ENCODE results near the gene MBLAC1. TPM values are rescaled to one million over a fixed set of nuclear protein-coding genes. Genes with fewer than 3 reads are reported as not detected.
A peak's percentile ranks its signal among the peaks of the same experiment; 100 is the strongest.

Gene MBLAC1
- total RNA-seq, 1 donor from 2014 or later = 2.1 TPM

GRCh38 chr7:100089458-100090196 lies 37.1 kb upstream of the MBLAC1 start:
- H3K27ac Mint-ChIP-seq (ENCODE audit: unreplicated experiment) = peak overlapping the region; percentile 81
- TF ChIP-seq, protein P1, sequence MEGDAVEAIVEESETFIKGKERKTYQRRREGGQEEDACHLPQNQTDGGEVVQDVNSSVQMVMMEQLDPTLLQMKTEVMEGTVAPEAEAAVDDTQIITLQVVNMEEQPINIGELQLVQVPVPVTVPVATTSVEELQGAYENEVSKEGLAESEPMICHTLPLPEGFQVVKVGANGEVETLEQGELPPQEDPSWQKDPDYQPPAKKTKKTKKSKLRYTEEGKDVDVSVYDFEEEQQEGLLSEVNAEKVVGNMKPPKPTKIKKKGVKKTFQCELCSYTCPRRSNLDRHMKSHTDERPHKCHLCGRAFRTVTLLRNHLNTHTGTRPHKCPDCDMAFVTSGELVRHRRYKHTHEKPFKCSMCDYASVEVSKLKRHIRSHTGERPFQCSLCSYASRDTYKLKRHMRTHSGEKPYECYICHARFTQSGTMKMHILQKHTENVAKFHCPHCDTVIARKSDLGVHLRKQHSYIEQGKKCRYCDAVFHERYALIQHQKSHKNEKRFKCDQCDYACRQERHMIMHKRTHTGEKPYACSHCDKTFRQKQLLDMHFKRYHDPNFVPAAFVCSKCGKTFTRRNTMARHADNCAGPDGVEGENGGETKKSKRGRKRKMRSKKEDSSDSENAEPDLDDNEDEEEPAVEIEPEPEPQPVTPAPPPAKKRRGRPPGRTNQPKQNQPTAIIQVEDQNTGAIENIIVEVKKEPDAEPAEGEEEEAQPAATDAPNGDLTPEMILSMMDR (conservative IDR thresholded peaks at IDR 0.05) = no peak
- peaks cover 57% of the 10 kb centered on the region for H3K27me3 Mint-ChIP-seq (ENCODE audit: low read depth)
- peaks cover 34% of the 10 kb centered on the region for H3K36me3 Mint-ChIP-seq (ENCODE audit: low read depth)
- no peak for DNase-seq (ENCODE audit: low read depth, low spot score)
- peaks cover 55% of the 10 kb centered on the region for H3K4me1 Mint-ChIP-seq
- peak overlapping the region; percentile 99 for H3K4me3 Mint-ChIP-seq
- H3K9me3 Mint-ChIP-seq = no peaks in the 10 kb centered on the region

- peak overlapping the region; percentile 99 for H3K4me3 Mint-ChIP-seq
- peak overlapping the region; percentile 71 for H3K27ac Mint-ChIP-seq (ENCODE audit: unreplicated experiment)
- TF ChIP-seq, protein P1 (conservative IDR thresholded peaks at IDR 0.05) = no peak
- peaks cover 57% of the 10 kb centered on the region for H3K4me1 Mint-ChIP-seq
- peaks cover 43% of the 10 kb centered on the region for H3K36me3 Mint-ChIP-seq (ENCODE audit: low read depth)
- no peak for DNase-seq (ENCODE audit: low read depth, low spot score)
- H3K9me3 Mint-ChIP-seq = no peaks in the 10 kb centered on the region
- peaks cover 55% of the 10 kb centered on the region for H3K27me3 Mint-ChIP-seq (ENCODE audit: low read depth)
Measured at GRCh38 chr7:100090527-100091410, 36.0 kb upstream of the MBLAC1 start.

DNA sequence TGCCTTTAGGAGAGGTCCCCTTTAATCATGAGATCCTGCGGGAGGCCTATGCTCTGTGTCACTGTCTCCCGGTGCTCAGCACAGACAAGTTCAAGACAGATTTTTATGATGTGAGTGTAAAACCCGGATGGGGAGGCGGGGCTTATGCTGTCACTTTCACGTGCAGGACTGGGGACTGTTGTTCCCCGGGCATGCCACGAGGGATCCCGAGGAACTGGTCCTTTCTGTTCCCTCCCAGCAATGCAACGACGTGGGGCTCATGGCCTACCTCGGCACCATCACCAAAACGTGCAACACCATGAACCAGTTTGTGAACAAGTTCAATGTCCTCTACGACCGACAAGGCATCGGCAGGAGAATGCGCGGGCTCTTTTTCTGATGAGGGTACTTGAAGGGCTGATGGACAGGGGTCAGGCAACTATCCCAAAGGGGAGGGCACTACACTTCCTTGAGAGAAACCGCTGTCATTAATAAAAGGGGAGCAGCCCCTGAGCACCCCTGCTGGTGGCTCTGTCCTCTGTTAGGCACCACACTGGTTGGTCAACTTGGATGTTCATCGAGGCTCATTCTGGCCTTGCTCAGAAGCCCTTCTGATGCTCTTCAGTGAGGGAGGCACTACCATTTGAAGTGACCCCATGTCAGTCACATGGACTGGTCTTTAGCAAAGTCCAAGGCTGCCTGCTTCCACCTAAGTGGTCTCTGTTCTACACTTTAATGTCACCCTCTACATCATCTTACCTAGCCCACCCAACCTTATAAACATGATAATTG lies 35.2 kb upstream of the MBLAC1 start:
- H3K27me3 Mint-ChIP-seq (ENCODE audit: low read depth) = peaks cover 55% of the 10 kb centered on the region
- DNase-seq (ENCODE audit: low read depth, low spot score) = no peak
- H3K4me1 Mint-ChIP-seq = peaks cover 61% of the 10 kb centered on the region
- no peaks in the 10 kb centered on the region for H3K9me3 Mint-ChIP-seq
- H3K4me3 Mint-ChIP-seq = peak overlapping the region; percentile 99
- peaks cover 45% of the 10 kb centered on the region for H3K36me3 Mint-ChIP-seq (ENCODE audit: low read depth)
- H3K27ac Mint-ChIP-seq (ENCODE audit: unreplicated experiment) = peak overlapping the region; percentile 71
- TF ChIP-seq, protein P1 (conservative IDR thresholded peaks at IDR 0.05) = no peak

DNA sequence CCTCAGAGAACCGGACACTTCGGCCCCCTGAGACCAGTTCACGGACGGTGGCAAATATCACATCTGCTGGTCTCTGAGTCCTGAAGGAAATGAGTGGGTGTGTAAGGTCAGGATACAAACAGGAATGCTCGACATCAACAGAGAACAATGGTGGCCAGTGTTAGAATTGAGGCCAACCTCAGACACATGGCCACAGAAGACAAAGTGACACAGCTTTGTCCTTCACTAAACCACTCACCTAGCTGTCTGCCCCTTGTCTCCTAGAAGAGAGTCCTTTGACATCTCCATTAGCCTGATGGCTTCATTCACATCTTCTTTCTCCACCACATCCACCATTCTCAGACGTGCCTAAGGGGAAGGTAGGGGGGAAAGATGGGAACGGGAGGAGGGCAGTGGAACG lies 33.7 kb upstream of the MBLAC1 start:
- Mint-ChIP-seq H3K4me3 (peak overlapping the region; percentile 99), H3K36me3 (ENCODE audit: low read depth) (peaks cover 56% of the 10 kb centered on the region), H3K27me3 (ENCODE audit: low read depth) (peaks cover 59% of the 10 kb centered on the region), H3K27ac (ENCODE audit: unreplicated experiment) (peak overlapping the region; percentile 92), H3K4me1 (peaks cover 67% of the 10 kb centered on the region), H3K9me3 (no peaks in the 10 kb centered on the region)
- DNase-seq (ENCODE audit: low read depth, low spot score) = no peak
- TF ChIP-seq, protein P1 (conservative IDR thresholded peaks at IDR 0.05) = no peak

GRCh38 chr7:100093498-100093897 lies 33.3 kb upstream of the MBLAC1 start:
- TF ChIP-seq, protein P1 (conservative IDR thresholded peaks at IDR 0.05) = no peak
- Mint-ChIP-seq H3K4me3 (peak overlapping the region; percentile 99), H3K9me3 (no peaks in the 10 kb centered on the region), H3K27ac (ENCODE audit: unreplicated experiment) (peak overlapping the region; percentile 92), H3K36me3 (ENCODE audit: low read depth) (peaks cover 61% of the 10 kb centered on the region), H3K27me3 (ENCODE audit: low read depth) (peaks cover 57% of the 10 kb centered on the region), H3K4me1 (peaks cover 67% of the 10 kb centered on the region)
- DNase-seq (ENCODE audit: low read depth, low spot score) = no peak

Data from neural crest cell (in vitro differentiated cells).